Stimulated activated CD4-positive, alpha-beta T cell treated with anti-CD3 and anti-CD28 coated beads, Interleukin-4, amount 100 ng/mL, for 1 hour (primary cell): ENCODE results near the gene MUC6.

Experiments
- DNase-seq: peaks from one replicate; pipeline ENCODE4 v3.0.0-alpha.2; 2020

The MUC6 gene

DNA sequence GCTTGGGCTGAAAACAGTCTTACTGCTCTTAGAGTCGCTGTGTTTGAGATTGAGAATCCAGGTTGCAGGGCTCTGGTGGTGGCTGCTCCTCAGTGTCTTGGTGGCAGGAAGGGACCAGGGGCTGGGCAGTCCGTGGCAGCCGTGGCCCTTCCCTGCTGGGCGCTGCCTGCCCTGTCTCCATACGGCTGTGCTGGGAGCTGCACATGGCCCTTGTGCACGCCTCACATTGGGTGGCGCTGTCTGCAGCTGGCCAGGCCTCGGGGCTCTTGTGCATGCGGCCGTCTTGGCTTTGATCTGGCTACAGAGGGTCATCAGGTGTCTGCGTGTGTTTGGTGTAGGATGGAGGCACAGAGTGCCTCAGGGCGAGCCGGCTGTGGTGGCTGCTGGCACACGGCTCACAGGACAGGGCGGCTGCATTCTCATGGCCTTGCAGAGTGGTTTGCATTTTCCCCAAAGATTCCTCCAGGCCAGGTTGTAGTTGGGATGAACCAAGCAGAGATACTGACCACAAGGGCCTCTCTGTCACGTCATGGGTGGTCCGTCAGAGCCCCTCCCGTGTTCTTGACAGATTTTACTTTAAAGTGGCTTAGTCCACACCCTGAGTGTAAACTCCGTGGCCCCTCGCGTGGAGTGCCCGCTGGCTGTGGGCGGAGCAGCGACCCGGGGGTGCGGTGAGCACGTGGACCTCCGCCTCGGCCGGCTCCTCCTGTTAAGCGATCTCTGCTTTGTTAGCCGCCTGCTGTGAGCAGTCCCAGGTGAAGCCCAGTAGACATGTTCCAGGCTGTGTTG, 34.7 kb downstream of the MUC6 start:
- no peak for DNase-seq

DNA sequence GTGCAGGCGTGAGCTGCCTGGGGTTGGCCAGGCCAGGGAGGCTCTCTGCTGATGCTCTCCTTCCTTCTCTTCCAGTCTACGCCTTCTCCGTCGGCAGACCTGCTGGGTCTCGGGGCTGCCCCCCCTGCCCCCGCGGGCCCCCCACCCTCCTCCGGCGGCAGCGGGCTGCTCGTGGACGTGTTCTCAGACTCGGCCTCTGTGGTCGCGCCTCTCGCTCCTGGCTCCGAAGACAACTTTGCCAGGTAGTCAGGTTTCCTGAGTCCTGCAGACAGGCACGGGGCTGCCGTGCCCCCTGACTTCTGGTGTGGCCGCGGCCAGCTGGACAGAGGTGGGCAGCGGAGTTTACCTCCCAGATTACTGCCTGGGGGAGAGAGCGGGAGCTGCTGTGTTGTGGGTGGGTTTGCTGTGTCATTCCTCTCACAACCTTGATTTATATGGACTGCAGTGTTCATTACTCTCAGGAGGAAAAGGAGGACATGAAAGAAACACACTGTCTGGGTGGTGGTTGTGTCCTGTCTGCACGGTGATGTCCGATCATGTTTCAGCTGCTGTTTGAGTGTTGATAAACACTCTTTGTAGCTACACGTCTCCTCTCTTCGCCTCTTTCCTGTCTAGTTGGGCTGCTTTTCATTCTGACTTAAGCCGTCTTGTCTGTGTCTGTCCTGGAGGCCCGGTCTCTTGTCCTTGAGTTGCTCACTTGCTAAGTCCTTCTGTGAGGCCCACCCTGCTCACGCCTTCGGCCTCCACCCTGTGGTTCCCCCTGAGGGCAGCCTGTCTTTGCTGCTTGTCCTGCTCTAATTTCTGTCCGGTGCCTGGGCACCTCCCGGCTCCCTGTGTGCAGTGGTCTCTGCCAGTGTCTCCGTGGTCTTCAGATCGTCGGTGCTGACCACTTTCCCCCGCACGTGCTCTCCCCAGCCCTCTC, 35.9 kb downstream of the MUC6 start:
- DNase-seq: no peak

DNA sequence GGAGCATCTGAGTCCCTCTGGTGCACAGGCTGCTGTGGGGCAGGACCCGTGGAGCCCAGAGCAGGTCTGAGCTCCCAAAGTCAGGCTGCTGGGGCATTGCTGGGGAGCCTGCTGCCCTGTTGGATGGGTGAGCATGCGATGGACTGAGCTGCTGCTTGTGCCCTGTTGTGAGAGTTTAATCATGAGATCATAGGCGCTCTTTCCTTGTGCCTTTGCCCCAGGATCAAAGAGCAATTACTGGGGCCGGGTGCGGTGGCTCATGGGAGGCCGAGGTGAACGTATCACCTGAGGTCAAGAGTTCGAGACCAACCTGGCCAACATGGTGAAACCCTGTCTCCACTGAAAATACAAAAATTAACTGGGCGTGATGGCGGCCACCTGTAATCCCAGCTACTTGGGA, 37.5 kb downstream of the MUC6 start:
- DNase-seq: no peak

DNA sequence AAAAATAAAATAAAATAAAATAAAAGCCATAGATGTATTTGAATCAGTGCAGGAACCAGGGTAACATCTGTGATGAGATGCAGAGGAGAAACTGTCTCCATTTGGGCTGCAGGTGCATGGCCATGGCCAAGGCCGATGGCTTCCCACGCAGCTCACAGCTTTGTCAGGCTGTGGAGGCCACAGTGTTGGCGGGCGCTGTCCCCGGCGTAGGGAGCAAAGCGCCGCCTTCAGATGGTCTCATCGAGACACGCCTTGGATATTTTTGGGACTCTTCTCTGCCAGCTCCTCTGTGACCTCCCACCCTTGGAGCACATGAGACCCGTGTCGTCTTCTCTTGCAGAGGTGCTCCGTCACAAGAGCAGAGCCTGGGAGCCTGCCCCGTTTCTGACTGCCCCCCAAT, 38.6 kb downstream of the MUC6 start:
- no peak for DNase-seq

DNA sequence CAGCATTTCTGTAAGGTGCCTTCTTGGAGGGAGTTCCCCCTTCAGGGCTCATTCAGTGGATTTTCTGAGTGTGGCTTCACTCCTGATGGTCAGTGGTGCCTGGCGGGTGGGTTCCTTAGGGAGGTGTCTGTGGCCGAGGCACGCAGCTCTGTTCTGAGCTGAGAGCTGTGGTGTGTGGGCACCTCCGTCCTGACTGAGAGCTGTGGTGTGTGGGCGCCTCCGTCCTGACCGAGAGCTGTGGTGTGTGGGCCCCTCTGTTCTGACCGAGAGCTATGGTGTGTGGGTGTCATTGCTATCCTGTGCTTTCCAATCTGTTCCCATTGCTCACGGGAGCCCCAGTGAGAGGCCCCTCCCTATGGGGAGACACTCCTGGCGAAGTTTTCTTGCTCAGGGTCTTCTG, 39.8 kb downstream of the MUC6 start:
- DNase-seq: no peak

DNA sequence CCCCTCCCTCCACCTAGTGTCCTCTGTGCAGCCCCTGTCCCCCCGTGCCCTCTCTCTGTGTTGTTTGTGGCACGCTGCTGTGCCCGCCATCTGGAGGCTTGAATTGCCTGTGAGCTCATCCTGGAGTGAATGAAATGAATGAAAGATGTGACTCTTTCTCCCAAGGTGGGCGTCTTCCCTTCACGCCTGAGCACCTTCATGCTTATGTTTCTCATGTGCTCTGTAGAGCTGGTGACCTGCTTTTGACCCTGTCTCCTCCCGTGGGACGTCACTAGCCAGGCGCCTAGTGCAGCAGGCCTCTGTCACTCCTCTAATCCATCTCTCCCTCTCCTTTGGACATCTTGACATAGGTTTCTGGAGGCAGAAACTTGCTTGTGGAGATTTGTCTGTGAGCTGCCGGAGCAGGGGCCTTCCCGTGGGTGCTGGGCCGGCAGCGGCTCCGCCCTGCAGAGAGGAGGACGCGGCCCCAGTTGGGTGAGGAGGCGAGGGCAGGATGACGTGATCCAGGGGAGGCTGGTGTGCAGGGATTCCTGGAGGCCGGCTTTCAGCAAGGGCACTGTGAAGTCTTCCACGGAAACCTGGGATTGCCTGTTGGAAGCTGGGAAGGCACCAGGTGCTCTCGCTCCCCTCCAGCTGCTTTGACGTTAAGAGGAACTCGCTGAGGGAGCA, 40.6 kb downstream of the MUC6 start:
- DNase-seq: no peak

DNA sequence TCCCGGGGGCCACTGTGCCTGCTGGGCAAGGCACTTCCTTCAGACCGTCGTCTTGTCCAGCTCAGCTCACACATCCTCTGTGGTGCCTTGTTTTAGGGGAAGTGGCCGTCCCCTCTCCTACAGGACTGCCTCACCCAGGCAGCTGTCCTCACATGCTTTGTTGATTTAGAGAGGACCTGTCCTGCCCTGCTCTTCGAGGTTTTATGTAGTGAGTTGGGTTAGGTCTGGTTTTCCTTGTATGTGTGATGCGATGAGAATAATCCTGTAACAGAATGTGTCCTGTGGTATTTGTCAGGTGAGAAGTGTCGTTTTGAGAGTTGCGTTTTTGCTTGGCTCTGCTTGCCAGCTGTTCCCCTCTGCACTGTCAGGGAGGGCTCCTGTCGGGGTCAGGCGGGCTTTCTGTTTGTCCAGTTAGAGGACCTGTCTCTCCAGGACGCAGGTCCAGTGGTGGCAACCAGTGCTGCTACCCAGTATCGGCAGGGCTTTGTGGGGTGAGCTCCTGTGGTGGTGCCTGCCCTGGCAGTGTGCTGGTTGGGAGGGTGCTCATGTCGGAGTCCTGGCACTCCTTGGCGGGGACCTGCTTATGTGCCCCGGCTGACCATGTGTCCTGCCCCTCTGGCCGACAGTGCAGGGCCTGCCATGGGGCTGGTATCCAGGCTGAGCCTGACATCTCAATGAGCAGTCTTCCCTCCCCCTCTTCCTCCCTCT, 41.3 kb downstream of the MUC6 start:
- DNase-seq: no peak

DNA sequence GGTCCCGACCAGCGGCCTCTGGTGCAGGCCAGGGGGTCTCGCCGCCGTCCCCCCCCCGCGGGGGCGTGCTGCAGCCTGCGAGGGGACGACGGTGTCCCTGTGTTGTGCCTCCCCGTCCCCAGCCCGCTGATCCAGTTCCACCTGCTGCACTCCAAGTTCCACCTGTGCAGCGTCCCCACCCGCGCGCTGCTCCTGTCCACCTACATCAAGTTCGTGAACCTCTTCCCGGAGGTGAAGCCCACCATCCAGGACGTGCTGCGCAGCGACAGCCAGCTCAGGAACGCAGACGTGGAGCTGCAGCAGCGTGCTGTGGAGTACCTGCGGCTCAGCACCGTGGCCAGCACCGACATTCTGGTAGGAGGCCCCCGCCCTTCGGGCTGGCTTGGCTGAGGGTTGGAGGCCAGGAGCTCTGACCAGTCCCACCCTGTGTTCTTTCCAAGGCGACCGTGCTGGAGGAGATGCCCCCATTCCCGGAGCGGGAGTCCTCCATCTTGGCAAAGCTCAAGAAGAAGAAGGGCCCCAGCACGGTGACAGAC, 42.8 kb downstream of the MUC6 start:
- no peak for DNase-seq

DNA sequence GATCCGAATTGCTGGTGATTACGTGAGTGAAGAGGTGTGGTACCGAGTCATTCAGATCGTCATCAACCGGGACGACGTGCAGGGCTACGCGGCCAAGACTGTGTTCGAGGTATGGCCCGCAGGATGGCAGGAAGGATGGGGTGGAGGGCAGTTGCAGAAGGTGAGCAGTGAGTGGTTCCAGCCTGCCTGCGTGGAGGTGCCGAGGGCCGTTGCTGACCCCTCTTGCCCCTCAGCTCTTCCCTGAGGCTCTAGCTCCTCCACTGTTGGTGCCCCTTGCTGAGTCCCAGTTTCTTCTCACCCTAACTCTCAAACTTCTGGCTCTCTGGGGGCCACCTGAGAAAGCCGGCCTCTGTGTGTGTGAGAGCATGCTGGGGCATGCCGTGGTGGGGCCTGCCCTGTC, 43.9 kb downstream of the MUC6 start:
- DNase-seq: no peak

DNA sequence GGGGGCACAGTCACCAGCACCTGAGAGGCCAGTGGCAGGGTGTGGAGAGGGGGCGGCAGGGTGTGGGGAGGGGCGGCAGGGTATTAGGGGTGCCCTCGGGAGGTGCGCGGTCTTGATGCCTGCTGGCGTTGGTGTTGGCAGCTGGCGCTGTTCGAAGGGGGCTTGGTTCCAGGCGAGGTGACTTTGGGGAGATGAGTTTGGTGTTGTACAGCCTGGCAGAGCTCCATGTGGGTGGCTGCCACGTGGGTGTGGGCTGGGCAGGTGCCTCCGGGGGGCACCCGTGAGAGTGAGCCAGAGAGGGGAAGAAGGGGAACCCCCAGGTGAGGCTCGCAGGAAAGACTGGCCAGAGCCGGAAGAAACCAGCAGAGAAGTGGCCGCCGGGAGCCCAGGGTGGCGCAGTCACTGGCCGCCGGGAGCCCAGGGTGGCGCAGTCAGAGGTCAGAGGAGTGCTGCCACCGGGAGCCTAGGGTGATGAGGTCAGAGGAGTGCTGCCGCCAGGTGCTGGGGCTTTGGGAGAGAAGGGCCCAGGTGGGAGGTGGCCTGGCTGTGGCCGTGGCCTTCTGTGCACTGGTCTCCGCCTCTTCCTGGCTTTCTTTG, 44.7 kb downstream of the MUC6 start:
- DNase-seq: no peak

DNA sequence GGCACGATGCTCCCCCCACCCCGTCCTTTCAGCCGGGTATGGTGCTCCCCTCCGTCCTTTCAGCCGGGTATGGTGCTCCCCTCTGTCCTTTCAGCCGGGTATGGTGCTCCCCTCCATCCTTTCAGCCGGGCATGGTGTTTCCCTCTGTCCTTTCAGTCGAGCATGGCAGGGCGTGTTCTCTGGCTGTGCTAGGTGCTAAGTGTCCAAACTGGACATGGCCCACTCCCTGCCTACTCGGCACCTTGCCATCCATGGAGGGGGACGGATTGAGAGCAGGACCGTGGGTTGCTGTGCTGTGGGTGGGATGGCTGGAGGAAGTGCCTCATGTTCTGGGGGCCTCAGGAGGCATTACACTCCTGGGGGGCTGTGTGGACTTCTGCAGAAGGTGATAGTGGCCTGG, 45.5 kb downstream of the MUC6 start:
- DNase-seq: no peak

DNA sequence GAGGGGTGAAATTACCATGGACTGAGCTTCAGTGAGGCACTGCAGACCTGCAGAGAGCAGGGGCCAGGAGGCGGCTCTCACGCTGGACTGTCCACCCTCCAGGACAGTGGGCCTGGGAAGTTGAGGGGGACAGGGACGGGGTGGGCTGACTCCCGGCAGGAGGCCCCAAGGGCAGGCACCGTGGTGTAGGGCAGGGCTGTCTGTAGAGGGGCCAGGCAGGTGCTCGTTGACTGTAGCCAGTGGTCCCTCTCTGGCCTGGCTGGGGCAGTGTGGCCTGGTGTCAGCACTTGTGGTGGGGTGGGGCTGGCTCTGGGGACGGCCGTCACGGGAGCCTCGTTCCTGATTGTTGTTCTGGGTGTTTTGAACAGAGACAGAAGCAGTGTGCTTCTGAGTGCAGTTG, 46.4 kb downstream of the MUC6 start:
- DNase-seq: no peak

DNA sequence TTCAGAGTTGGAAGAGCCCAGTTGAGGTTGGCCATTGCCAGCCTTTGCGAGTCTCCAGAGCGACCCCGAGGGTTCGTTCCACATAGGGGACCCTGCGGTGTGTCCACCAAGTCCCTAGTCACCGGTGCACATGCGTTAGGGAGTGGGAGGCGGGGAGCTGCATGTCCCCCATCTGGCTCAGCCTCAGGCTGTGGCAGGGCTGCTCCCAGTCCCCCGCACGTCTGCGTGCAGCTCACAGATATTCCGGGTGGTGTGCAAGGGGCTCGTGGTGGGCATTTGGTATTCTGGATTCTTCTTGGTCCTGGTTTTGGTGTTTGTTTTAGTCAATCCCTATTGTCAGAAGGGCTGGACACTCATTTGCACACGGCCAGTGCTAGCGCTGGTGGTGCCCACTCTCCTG, 48.8 kb downstream of the MUC6 start:
- no peak for DNase-seq

DNA sequence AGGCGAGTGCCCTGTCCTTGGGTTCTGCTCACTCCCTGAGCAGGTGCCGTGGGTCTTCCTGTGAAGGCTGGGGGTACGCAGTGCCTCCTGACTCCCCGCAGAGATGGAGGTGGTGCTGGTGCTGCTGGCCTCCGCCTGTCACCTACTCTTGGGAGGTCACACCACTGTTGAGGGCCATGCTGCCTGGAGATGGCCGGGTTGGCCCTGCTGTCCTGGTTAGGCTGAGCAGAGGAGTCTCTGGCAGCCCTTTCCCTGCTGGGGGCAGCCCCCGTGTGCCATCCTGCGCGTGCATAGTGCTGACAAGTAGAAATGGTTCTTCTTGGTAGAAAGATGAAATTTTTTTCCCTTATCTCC, 49.6 kb downstream of the MUC6 start:
- DNase-seq: no peak

DNA sequence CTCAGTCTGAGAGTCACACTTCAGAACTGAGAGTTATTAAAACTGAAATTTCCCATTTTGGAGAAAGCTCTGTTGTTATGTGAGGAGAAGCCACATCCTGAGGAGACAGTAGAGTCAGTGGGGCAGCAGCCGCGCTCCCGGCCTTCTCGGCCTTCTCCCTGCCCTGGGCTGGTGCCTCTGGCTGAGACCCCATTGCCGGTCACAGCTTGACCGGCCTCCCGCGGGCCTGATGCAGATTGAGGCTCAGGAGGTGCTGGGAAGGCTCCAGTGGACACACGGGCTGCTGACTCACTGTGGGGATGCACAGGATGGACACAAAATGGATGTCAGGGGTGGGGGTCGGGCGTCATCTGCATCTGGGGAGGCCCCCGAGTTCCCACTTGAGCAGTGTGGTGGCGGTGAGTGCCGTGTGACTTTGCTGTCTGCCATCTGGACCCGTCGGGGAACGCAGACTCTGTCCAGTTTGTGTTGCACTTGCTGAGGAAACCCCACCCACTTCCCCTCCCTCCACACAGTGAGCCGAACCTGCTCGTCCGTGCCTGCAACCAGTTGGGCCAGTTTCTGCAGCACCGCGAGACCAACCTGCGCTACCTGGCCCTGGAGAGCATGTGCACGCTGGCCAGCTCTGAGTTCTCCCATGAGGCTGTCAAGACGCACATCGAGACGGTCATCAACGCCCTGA, 50.1 kb downstream of the MUC6 start:
- no peak for DNase-seq

DNA sequence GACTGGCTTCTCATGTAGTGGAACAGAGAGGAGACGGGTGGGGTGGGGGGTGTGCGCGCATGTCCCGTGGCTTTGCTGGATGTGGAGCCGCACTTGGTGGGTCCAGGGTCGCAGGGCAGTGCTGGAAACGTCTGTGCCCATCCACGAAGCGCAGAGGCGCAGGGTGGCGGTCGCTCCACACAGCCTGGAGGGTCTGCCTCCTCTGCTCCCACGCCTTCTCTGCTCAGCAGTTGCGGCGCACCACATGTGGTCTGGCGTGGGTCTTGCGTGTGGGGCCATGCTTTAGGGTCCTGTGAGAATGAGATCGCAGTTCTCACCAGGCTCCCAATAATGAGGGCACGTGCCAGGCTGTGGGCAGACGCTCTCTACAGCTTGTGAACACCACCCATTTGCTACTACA, 50.7 kb downstream of the MUC6 start:
- DNase-seq: no peak

DNA sequence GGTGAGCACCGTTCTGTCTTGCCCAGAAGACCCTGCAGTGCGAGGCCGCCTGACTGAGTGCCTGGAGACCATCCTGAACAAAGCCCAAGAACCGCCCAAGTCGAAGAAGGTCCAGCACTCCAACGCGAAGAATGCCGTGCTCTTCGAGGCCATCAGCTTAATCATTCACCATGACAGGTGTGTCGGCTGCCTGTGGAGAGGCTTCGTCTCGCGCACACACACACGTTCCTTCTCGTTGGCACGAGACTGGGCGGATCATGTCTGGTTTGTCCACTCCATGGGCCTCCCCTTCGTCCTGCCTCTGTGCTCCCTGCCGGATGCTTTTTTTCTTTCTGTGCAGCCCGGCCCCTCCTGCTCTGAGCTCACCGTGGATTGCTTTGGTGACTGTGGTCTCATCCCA, 51.1 kb downstream of the MUC6 start:
- DNase-seq: no peak

DNA sequence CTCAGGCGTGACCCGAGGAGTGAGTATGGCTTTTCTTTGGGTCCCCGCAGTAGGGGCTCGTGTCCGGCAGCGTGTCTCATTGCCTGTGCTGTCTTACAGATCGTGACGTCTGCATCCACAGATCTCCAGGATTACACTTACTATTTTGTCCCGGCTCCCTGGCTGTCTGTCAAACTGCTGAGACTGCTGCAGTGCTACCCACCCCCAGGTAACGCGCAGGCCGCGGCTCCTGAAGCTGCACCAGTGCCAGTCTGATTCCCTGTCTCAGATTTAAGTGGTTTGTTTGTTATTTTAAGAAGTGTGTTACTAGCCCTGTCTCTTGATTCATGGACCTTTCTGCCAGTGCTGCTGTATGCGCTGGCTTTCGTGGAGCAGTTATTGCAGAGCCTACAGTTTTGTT, 52.0 kb downstream of the MUC6 start:
- DNase-seq: no peak

DNA sequence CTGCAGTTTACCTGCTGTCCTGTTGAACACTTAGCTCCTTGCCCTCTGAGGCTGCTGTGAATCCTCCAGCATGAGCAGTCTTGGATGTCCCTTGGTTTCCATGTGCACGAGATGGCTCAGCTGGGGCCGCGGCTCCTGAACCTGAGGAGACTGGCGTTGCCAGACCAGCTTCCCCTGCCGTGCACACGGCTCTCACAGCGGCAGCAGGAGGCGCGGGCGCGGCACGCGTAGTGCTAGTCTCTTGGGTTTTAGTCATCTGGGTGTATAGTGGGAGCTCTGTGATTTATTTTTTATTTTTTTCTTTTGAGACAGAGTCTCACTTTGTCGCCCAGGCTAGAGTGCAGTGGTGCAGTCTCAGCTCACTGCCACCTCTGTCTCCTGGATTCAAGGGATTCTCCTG, 54.8 kb downstream of the MUC6 start:
- no peak for DNase-seq

DNA sequence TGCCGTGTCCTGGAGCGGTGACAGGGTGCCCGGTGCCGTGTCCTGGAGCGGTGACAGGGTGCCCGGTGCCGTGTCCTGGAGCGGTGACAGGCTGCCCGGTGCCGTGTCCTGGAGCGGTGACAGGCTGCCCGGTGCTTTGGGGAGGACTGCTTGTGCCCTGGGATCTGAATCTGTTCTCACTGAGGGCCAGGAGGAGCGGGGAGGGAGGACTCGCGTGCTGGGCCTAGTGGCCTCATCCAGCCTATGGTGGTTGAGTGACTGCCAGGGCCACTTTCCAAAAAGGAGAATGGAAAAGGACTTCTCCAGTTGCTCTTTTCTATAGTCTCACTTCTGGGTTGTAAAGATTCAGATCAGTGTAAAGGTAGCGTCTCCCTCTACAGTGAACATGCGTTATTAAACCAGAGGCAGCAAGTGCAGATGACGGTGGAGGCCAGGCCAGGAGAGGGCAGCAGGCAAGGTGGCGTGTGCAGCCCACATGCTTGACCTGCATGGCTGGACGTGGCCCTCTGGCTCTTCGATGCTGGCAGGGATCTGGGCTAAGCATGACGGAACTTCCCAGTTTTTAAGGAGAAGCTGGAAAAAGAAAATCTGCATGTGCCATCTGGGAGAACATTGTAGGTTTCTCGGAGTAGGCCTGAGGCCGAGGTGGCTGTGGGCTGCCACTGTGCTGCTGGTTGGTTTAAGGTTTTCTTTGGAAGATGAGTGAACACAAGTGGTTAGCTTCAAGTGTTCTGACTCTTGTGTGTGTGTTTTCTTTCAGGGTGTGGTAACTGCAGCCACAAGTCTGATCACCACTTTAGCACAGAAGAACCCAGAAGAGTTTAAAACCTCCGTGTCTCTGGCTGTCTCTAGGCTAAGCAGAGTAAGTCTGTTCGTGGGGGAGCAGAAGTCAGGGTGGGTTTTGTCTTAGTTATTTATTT, 55.8 kb downstream of the MUC6 start:
- DNase-seq: no peak

DNA sequence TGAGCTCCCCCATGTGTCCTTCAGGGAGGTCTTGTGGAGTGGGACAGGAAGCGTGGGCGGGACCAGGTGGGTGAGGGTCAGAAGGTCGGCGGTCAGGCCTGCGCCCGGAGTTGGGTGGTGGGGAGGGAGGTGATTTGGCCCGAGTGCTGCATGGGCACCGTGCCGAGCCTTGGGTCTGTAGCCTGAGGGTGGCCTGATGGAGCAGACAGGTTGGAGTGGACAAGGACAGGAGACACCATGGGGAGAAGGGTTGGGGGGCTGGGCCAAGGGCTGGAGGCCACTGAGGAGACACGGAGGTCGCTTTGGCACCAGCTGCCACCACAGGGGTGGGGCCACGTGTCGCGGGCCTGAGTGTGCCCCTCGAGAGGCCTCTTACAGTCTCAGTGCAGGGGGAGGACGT, 57.7 kb downstream of the MUC6 start:
- DNase-seq: no peak
